GM21528 (cell line): ENCODE data around the gene TTK.
"Not testable (repeated sequence)": the region's sequence is repeated elsewhere in the genome, so short reads cannot be mapped to it uniquely, and the experiment has no call there.

ENCODE experiments used
- ATAC-seq: cut with Tn5 transposase; IDR thresholded peaks from one replicate; pipeline ENCODE4 v1.9.1; 2021; ENCODE audit warnings: mild to moderate bottlenecking, moderate library complexity; ENCODE audit not compliant: unreplicated experiment, low FRiP score

TTK gene

DNA sequence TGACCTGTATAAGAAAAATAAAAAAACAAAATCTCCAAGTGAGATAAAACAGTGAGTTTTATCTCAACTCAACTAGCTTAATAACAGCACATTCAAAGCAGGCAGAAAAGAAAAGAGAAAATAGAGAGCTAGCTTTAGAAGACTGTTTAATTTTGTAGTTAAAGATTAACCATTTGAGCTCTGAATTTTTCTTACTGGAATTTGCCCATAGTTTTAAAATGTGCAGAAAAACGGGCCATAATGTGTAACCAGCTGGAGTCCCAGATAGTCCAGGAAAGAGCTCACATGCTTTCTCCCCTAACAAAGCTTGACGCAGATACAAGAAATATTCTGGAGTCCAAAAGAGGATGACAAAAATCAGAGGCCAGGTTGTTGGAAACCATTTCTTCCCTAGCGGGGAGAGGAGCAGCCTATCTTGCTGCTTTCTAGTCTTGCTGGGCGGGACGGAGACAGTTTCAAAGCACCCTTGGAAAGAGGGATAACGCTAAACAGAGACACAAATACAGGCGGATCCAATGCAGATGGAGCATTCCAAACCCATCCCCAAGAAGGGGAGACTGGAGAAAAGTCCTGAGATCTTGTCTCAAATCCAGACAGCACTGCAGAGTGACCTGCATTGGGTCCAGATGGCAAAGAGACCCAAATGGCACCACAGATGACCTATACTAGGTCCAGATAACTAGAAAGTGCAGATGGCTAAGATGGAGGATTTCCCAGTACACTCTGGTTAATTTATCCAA, 16.1 kb downstream of the TTK start:
- no peak for ATAC-seq

- ATAC-seq: no peak
Observed at GRCh38 chr6:80021131-80021530, 16.7 kb downstream of the TTK start.

DNA sequence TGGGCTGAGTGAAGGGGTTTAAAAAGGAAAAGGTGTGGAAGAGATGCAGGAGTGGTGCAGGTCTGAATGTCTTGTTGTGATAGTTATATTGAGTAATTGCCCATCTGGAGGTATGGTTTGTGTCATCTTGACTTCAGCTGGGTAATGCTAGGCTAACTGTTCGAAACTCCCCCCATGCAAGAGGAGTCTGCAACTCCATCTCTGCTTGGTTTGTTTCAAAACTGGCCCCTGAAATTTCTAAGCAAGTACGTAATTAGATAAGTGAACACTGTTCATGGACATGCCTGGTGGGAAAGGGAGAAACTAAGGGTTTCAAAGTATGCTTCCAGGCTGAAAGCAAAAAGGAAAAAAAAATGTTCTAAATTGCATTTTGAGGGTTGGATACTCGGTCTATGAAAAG, 17.1 kb downstream of the TTK start:
- ATAC-seq: no peak

GRCh38 chr6:80022803-80023202, 18.4 kb downstream of the TTK start:
- ATAC-seq: no peak

- ATAC-seq: no peak
Observed at GRCh38 chr6:80028589-80028988, 24.1 kb downstream of the TTK start.

- ATAC-seq: no peak
Observed at GRCh38 chr6:80029470-80029869, 25.0 kb downstream of the TTK start.

DNA sequence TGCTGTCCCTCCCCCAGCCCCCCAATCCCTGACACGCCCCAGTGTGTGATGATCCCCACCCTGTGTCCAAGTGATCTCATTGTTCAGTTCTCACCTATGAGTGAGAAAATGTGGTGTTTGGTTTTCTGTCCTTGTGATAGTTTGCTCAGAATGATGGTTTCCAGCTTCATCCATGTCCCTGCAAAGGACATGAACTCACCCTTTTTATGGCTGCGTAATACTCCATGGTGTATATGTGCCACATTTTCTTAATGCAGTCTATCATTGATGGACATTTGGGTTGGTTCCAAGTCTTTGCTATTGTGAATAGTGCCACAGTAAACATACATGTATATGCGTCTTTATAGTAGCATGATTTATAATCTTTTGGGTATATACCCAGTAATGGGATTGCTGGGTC, 43.8 kb downstream of the TTK start:
- not testable (repeated sequence) for ATAC-seq

GRCh38 chr6:80060774-80061173, 56.3 kb downstream of the TTK start:
- ATAC-seq: no peak

DNA sequence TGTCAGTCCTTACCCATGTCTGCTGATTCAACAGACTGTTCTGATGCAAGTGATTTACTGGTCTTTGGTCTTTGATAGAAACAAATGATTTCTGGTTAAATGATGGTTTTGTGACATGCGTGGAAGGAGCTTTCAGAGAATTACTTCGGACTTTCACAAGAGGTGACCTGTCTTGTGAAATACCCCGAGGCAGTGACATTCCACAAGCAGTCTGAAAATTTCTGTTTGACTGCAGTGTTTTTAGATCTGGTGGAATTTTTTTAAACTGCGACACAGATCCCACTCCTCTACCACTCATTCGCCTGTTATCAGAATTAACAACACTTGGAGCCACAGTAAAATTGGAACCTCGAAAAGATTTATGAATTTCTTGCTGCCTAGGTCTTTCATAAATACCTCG, 63.7 kb downstream of the TTK start:
- not testable (repeated sequence) for ATAC-seq

- ATAC-seq: not testable (repeated sequence)
Observed at GRCh38 chr6:80070431-80070830, 66.0 kb downstream of the TTK start.

GRCh38 chr6:80077067-80077466, 72.6 kb downstream of the TTK start:
- no peak for ATAC-seq

- no peak for ATAC-seq
Observed at GRCh38 chr6:80088637-80089036, 84.2 kb downstream of the TTK start.

GRCh38 chr6:80091506-80091905, 87.1 kb downstream of the TTK start:
- no peak for ATAC-seq
